ENCODE results near the gene F5.

Gene F5

DNA sequence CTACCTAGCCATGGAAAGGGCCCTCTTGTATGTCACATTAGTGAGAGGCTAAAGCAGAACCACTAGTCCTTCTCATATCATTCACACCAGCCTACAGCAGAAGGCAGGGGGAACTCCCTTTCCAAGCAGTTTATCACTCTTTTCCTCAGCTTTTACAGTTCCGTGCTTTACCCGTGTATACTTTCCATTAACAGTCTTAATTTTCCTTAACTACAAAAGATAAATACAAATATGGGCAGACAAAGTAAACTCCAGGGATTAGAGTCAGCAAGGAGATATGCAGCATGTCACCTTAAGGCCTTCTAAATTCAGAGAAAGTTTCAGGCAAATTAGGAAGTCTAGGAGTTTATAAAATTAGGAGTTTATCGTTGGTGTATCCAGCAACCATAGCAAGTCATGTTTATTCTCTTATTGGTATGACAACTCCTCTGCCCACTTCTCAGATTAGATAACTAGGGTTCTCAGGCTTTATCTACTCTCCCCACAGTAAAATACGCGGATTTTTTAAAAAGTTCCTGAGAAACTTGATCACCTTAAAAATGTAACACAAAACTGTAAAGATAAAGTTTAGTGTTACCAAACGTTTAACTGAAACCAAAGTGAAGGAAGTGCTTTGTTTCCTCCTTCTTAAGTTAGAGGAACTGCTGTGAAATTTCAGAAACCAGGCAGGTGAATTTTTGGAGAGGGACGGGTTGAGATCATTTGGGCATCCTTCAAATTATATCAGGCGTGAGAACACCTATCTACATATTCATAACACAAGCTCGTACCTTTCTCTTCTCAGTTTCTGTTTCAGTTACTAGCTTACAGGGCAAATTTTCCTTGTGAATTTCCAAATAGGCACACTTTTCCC, 57.8 kb downstream of the F5 start:
- TF ChIP-seq, protein P1, sequence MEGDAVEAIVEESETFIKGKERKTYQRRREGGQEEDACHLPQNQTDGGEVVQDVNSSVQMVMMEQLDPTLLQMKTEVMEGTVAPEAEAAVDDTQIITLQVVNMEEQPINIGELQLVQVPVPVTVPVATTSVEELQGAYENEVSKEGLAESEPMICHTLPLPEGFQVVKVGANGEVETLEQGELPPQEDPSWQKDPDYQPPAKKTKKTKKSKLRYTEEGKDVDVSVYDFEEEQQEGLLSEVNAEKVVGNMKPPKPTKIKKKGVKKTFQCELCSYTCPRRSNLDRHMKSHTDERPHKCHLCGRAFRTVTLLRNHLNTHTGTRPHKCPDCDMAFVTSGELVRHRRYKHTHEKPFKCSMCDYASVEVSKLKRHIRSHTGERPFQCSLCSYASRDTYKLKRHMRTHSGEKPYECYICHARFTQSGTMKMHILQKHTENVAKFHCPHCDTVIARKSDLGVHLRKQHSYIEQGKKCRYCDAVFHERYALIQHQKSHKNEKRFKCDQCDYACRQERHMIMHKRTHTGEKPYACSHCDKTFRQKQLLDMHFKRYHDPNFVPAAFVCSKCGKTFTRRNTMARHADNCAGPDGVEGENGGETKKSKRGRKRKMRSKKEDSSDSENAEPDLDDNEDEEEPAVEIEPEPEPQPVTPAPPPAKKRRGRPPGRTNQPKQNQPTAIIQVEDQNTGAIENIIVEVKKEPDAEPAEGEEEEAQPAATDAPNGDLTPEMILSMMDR (conservative IDR thresholded peaks at IDR 0.05; ENCODE audit: low read length) = no peak
- no peak overlapping the region for H3K4me3 ChIP-seq (ENCODE audit: low read length)
- DNase-seq (ENCODE audit: low read depth) = no peak

DNA sequence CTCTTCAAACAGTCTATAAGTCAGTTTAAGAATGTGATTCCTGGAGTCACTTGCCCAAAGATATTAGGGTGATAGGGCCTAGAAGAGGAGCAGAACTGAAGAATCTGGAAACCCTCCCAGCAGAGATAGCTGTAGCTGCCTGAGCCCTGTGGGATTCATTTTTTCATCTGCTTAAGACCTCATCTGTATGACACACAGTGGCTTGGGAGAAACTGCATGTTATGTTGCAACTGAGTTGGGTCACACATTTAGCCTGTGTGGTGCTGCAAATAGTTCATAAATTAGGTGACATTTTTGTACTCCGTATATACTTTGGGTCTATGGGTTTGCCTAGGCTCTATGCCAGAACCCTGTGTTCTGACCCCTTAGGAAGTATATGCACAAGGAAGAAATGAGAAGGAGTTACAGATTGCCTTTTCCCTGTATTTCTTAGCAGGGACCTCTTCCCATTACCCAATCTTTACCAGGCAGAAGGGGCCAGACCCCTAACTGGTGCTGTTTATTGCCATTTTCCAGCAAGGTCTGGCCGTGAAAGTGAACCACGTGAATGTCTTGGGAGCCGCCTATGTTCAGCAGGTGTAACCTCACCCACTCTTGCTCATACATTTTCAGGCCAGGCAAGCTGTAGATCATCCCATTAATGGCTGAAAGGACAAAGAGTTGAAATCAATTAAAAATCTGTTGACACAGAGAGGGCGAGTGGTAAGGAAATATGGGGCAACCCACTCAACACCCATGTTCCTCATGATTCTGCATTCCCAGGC, 58.6 kb downstream of the F5 start:
- no peak overlapping the region for H3K4me3 ChIP-seq (ENCODE audit: low read length)
- TF ChIP-seq, protein P1 (conservative IDR thresholded peaks at IDR 0.05; ENCODE audit: low read length) = no peak
- DNase-seq (ENCODE audit: low read depth) = peak; percentile 59

DNA sequence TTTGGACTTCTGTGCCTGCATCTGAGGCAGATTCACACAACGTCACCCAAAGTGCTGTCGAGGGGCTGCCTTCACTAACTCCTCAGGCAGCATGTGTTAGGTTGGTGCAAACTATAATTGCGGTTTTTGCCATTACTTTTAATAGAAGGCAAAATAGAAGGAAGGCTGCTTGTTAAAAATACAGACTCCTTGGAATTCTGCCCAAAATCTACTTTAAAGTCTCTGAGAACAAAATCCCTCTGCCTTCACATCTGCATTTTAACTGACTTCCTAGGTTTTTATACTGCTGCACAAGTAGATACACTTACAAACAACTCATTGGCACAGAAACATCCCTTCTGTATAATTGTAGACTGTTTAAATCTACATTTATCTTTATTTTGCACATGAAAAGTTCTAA, 59.3 kb downstream of the F5 start:
- no peak overlapping the region for H3K4me3 ChIP-seq (ENCODE audit: low read length)
- DNase-seq (ENCODE audit: low read depth) = no peak
- TF ChIP-seq, protein P1 (conservative IDR thresholded peaks at IDR 0.05; ENCODE audit: low read length) = no peak

DNA sequence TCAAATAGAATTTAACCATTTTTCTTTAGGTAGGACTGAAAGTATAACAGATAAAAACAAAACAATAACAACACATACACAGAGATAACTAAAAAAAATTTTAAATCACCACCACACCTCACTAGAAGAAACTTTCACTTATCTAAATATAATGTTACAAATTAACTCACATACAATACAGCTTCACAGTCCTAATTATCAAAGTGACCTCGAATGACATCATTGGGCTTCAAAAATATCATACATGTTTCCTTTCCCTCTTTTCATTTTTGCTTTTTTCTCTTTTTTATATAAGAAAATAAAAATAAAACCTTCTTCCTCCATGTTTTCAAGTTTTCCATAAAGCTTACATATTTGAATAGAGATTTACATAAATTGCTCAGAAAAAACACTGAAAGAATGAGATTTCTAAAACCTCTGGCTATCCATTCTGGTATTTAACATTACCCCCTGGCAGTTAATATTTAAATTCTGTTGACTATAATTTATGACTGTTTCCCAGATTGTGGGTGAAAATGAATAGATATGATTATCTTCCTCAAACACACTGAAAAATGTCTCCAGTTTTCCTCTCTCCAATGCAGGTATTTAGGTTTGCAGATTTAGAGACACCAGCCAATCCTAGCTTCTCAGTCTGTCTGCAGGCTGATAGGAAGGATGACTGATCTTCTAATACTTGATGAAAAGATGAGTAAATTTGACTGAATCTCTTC, 60.0 kb downstream of the F5 start:
- H3K4me3 ChIP-seq (ENCODE audit: low read length) = no peak overlapping the region
- TF ChIP-seq, protein P1 (conservative IDR thresholded peaks at IDR 0.05; ENCODE audit: low read length) = no peak
- no peak for DNase-seq (ENCODE audit: low read depth)

DNA sequence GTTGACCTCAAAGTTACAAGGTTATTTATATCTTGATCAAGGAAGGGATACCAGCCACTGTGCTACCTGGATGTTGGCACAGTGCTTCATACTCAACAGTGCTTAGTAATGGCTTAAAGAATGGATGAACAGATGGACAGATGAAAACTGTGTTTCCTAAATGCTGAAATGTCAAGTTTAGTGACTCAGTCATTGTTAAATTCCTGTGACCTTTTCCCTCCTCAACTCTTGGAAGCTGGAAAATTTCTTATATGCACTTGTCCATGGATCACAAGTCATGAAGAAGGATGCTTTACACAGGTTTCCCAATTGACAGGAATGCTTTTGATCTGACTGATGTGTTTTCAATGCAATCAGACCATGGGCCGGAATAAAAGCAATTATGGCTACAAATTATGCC, 60.9 kb downstream of the F5 start:
- DNase-seq (ENCODE audit: low read depth) = no peak
- H3K4me3 ChIP-seq (ENCODE audit: low read length) = no peak overlapping the region
- TF ChIP-seq, protein P1 (conservative IDR thresholded peaks at IDR 0.05; ENCODE audit: low read length) = no peak

DNA sequence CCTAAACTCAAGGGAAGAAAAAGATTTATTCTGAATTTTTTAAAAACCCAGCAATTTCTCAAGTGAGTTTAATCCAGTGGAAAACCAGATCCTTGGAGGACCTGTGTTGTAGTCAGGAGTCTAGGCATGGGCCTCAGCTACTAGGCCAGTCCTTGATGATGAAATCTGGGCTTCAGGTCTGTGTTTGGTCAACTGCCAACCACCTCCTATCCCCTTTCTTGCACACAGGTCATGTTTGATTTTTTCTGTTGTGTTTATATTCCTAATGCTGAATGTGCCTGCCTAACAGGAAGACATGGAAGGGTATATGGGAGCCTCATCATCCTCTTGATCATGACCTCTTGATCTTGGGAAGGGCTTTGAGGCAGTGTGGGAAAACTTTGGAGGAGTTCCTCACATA, 62.4 kb downstream of the F5 start:
- H3K4me3 ChIP-seq (ENCODE audit: low read length) = no peak overlapping the region
- TF ChIP-seq, protein P1 (conservative IDR thresholded peaks at IDR 0.05; ENCODE audit: low read length) = no peak
- DNase-seq (ENCODE audit: low read depth) = no peak

Data from AG10803 (cell line).